ENCODE results near the gene DFFB.
"Not testable (repeated sequence)": the region's sequence is repeated elsewhere in the genome, so short reads cannot be mapped to it uniquely, and the experiment has no call there.

The DFFB gene

DNA sequence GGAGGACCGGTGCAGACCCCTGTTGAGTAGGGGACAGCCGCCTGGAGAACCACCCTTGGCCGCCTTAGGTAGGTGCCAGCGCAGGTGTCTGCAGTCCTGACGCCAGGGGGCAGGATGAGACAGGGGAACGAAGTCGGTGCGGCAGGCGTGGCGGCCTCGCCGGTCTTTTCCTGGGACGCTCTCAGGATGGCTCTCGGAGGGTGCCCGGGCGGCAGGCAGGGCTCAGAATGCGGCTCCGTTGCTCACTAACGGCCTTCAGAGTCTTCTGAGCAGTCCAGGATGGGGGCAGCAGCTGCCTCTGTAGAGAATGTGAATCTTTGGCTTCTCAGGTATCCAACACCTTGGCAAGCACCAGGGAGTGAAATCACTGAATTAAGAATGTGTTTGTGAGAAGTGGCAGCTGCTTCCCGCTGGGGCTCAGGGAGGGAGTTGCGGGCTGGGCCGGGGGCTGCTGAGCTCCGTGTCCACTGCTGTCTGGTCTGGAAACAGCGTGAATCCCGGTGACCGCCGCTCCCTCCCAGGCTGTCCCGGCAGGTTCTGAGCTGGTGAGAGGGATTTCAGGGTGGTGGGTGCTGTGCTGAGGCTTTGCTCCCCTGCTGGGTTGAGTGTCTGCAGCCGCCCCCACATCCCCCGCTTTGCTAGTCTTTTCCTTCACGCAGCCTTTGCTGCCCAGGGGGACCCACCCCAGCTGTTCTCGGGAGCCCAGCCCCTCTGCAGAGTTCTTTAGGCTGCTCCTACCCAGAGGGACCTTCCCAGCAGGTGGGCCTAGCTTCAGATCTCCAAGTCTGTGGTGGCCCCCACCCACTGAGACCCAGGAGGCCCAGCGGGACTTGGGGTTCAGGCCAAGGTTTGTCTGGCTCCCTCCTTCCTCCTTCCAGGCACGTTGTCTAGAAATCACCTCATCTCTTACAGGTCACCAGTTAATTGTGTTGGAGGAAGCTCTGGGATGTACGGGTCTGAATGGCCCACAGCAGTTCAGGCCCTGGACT lies 53.9 kb downstream of the DFFB start:
- peak; percentile 80 for DNase-seq

DNA sequence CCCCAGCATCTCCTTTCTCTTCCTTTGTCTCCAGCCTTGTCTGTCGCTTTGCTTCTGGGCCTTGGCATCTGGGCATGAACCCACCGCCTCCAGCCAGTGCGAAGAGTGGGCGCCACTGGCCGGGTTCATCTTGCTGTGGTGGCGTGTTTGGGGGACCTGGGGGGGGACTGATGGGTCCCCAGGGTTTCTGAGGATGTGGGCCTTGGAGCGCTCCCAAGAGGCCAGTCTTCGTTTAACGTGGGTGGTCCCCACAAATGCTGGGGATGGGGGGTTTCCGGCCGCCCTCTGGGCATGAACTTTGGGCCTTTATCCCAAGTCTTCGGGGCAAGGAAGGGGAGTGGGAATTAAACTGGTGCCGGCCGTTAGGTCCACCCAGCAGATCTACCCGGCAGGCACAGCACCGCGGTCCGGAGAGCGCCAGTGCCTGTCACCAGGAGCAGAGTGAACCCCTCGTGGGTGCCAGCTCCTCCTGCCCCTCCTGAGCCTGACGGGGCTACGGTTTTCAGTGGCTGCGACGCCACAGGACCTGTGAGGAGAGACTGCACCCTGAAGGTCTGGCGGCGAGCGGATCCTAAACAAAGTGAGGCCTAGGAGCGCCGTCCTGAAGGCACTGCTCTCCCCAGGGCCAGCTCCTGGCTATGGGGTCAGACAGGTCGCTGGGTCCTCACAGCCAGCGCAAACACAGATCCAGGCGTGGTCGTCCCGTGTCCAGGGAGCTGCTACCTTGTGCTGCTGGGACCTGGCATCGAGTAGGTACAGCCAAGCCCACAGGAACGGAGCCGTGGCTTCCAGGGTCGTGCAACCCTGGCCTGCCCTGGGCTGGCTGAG lies 54.9 kb downstream of the DFFB start:
- DNase-seq: no peak

DNA sequence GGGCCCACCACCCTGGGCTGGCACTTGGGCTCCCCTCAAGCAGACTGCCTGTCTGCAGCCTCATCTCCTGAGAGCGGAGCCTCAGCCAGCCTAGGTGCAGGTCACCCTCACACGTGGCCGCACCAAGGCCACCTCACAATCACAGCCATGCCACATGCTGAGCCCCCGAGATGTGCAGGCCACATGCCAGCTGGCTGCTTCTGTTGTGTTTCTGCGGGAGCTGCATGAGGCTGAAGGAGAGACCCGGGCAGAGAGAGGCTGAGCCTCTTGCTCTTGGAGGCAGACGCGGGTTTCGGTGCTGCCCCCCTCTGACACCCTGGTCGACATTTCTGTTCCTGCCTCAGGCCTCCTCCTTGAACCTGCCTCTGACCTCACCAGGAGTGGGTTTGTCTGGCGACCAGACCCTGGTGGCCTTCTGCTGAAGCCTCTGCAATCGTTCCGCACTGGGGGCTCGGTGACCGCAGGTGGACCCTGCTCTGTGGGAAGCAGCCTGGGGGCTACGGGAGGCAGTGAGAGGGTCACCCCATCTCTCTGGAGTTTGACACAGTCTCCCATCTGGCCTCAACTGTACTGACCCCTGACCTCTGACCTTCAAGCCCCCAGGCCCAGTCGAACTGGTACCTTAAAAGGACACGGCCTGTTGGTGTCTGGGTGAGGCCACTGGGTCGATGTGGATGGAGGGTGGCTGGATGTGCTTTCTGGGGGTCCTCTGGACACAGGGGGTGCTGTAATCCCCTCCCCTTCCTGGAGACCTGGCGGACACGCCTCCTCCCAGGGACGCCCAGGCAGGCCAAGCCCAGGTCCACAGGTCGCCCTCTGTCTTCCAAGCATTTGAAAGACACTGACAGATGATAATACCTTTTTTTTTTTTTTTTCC lies 55.8 kb downstream of the DFFB start:
- no peak for DNase-seq

DNA sequence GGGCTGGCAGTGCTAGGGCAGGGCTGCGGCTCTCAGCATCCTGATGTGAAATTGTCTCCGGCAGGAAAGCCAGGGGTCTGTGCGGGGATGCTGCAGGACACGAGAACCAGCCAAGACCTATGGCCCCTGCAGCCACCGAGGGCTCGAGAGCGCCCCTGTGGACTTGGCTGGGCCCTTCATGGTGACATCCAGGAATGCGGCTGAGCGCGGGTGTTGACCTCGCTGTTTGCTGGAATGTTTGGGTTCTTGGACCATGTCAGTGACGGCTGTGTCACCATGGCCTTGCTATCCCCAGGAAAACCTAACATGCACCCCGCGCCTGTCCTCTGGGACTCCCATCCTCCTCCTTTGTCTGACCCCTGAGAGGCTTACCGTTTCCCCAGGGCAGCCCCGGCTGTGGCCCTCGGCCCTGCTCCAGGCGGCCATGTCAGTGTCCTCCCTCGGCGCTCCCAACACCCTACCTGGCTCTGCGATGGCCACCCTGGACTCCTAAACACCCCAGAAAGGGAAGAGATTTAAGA lies 57.1 kb downstream of the DFFB start:
- DNase-seq: no peak

DNA sequence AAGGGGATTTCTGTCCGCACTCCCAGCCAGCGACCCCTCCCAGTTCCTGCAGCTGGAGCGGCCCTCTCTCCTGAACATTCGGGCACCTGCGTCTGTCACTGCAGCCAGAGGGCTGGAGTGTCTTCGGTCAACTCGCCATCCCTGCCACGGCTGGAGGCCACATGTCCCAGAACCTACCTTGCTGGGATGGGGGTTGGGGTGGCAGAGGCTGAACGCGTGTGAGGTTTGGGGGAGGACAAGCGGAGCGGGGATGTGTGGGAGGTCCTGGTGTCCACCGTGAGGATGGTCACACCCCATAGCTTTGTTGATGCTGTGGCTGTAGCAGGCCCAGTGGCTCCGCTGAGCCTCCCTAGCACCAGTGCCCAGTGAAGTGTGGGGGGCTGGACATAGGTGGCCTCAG lies 57.6 kb downstream of the DFFB start:
- DNase-seq: no peak

DNA sequence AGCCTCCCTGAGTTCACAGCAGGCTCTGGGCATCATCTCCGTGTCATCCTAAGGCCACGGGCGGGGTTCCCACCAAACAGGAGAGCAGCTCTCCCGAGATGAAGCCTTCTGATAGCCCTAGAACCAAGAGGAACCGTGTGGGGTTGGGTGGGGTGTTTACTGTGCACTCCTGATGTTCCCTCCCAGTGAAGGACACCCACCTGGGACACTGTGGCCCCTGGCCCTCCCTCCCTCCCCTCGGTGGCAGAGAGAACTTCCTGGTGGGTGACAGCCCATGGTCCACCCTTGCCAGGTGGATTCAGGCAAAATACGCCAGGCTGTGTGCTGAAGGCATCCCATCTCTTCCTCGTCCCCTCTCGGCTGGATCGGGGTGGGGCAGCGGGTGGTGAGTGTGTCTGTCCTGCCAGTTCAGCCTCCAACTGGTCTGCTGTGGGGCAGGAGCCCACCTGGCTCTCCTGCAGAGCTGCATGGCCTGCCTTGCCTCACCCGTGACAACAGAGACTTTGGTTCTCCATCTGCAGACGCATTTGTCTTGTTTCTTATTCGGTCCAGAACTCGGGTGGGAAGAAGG lies 58.4 kb downstream of the DFFB start:
- no peak for DNase-seq

DNA sequence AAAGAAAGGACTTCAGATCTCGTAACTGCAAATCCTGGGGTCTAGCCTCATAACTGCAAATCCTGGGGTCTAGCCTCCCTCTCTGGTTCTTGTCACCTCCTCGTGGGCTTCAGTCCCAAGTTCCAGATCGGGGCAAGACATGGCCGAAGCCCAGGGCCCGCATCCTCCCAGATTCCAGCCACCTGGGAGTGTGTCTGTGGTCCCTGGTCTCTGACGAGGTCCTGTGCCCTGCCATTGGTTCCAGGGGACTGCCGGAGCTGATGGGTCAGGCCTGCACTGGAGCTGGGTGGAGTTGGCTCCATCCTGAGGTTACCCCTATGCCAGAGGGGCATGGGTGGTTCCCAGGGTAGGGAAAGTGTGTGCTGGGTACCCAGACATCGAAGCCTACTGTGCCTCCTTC lies 60.5 kb downstream of the DFFB start:
- no peak for DNase-seq

DNA sequence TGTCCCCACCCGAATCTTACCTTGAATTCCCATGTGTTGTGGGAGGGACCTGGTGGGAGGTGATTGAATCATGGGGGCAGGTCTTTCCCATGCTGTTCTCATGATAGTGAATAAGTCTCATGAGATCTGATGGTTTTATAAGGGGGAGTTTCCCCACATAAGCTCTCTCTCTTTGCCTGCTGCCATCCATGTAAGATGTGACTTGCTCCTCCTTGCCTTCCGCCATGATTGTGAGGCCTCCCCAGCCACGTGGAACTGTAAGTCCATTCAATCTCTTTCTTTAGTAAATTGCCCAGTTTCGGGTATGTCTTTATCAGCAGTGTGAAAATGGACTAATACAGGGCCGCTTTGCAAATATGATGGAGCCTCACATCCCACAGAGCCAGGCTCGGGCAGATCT lies 61.1 kb downstream of the DFFB start:
- DNase-seq: not testable (repeated sequence)

DNA sequence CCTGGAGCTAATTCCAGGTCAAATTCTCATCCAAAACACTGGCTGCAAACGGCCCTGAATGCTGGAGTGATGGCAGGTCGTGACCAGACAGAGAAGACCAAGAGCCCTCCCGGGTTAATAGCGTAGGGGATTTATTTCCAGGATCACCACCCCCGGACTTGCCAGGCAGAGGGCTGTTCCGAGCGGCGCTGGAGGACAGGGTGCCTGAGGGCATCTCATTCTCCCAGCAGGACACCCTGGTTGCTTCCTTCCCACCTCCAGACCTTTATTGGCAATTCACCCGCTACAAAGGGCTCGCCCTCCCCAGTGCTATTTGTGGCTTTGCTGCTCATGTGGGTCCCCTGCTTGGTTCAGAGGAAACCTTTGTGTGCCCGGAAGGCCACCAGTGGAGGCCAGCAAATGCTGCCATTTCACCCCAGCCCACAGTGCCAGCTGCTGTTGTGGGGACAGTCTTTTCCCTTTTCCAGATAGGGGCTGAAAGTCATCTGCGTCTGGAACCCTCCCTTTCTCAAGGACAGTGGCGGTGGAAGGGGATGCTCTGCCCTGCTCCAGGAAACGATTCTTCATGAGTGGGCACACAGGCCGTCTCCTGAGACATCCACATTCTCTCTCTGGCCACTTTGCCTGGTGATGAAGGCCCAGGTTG lies 61.8 kb downstream of the DFFB start:
- no peak for DNase-seq

DNA sequence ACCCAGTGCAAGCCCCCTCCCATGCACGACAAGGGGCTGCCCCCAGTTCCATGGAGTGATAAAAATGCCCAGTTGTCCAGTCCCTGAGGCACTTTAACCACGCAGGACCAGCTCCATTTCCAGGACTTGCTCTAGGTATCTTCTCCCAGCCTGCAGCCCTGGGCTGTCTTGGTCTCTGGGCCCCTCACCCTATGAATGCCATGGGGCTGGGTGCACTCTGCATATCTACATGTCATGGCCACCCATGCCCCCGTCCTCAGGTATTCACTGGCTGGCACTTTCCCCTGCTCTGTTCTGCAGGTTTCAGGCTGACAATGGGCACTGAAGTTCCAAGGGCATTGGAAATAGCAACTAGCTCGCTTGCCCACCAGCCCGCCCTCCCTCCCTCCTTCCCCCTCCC lies 62.4 kb downstream of the DFFB start:
- DNase-seq: no peak

DNA sequence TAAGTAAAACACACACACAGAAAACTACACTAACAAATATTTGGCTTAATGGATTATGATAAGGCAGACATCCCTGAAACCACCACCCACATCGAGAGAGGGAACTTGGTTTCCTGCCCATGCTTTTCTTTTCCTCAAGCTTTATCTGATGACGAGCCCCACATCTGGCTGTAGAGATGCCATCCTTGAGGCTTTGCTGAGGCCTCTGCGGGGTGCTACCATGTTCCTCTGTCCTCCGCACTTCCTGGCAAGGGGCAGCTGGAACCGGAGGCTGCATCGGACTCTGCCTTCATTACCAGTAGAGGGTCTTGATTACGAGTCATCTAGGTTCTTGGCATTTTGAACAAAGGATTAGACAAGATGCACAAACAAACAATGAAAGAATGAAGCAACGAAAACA lies 64.5 kb downstream of the DFFB start:
- DNase-seq: no peak

DNA sequence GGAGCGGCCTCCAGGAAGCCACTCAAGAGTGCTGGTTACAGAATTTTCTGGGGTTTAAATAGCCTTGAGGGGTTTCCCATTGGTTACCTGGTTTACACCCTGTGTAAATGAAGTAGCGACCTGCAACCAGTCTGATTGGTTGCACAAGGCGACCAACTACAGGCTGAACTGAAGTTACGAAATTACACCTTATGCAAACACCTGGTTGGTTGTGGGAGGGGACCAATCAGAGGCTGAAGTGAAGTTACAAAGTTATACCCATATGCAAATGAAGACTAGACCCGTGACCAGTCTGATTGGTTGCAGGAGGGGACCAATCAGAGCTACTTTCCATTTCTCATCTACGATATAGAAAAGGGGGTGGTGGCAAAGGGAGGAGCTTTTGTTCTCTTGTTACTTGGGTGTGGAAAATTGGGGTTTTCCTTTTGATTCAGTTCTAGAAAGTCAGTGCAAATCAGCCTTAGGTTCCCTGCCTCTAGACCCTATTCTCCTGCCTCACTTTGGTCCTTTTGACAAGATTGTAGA lies 65.0 kb downstream of the DFFB start:
- DNase-seq: peak; percentile 15

DNA sequence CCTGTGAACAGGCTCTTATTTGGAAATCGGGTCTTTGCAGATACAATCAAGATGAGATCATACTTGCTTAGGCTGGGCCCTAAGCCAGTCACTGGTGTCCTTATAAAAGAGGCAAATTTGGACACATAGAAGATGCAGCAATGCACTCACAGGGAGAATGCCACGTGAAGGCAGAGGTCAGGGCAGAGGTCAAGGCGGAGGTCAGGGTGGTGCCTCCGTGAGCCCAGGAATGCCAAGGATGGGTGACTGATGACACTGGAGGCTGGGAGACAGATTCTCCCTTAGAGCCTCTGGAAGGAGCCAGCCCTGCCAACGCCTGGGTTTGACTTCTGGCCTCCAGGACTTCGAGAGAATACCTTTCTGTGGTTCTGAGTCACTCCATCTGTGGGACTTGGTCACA lies 65.6 kb downstream of the DFFB start:
- no peak for DNase-seq

DNA sequence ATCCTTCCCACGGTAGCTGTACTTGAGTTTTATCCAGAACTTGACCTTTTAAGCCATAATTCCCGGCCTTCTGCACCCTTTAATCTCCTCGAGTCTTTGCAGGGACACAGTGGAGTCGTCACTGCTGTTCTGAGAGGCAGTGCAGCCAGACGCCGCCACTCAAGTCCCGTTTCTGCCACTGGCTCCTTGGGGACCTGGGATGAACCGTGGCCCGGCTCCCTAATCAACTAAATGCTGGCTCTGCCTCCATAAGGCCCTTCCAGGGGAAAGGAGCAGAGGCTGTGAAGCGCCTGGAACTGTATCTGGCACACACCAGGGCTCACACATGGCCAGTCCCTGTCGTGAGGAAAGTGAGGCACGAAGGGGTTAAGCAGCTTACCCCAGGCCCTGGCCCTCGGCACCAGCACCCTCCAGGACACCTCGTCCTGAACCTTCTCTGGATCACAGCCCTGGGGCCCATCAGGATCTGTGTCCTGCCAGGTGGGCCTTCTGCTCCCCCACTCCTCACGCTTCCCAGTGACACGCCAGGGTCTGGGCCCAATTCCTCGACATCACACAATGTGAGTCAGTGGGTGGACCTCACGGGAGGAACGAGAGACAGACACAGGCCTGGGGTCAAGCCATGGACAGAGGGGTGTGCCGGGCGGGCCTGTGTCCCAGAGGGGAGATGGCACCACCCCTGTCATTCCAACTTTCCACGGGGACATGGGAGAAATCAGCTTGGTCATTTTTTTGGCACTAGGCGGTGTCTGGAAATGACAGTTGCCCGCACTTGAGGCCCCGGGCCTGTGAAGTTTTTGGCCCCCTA lies 66.3 kb downstream of the DFFB start:
- DNase-seq: no peak

DNA sequence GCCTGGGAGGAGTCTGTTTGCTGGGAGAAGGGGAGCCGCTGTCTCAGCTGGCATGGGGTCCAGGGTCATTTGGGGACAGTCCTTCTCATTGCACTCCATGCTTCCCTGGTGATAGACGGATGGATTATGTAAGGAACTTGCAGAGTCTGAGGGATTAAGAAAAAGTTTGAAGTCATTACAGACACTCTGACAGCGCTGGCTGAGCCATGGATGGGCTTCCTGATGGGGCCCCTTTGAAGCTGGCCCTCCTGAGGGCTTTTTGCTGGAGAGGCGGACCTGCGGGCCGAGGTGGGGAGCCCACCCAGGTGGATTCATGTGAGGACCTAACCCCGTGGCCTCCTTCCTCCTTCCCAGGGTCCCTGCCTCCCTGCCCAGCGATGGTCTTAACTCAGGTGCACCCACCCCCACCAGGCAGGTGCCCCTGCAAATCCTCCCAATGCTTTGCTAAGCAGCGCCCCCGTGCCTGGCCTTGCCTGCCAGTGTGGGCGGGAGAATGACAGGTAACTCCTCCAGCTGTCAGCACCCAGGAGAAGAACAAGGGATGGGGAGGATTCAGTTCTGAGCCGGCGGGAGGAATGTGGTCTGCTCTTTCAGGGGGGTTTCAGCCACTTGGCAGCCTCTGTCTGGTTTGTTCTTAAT lies 67.0 kb downstream of the DFFB start:
- no peak for DNase-seq

DNA sequence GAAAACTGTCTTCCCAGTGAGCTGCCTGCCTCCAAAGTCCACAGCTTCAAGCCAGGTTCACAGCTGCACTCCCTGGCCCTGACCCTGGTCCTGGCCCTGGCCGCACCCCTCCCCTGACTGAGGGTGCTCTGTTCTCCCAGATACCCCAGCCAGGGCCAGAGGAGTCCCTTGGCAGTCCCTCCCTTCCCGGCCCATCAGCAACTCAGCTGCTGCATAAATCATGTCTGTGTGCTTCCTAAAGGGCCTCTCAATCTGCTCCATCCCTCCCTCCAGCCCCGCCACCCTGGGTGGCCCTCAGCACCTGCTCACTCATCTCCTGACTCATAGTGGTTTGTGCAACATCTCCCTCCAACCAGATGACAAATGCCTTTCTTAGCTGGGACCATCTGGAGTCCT lies 67.5 kb downstream of the DFFB start:
- no peak for DNase-seq

DNA sequence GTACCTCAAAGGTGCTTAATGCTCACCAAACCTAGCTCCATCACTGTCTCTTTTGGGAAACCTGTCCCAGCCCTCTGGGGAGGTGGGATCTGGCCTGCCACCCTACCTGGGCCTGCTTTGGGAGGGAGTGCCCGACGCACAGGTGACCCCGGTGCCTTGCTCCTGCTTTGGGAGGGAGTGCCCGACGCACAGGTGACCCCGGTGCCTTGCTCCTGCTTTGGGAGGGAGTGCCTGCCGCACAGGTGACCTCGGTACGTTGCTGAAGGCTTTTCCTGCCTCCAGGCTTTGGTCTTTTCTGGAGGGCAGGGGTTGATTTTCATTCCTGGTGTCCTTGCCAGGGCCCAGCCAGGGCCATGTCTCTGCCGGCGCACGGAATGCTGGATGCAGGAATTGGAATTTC lies 68.0 kb downstream of the DFFB start:
- DNase-seq: no peak

DNA sequence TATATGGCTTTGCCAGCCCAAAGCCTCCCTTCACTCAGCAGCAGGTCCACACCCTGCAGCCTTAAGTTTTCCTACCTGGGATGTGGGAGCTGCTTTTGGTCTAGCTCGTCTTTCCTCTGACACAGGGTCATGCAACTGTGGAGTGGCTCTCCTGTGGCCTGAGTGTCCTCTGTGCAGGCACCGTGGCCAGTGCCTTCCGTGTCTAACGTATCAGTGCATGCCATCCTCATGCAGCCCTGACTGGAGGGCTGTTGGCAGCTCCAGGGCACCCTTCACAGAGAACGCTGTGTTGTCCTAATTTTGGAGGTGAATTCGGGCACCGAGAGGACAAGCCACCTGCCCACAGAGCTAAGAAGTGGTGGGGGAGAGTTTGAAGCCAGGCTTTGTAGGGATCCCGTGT lies 68.5 kb downstream of the DFFB start:
- no peak for DNase-seq

DNA sequence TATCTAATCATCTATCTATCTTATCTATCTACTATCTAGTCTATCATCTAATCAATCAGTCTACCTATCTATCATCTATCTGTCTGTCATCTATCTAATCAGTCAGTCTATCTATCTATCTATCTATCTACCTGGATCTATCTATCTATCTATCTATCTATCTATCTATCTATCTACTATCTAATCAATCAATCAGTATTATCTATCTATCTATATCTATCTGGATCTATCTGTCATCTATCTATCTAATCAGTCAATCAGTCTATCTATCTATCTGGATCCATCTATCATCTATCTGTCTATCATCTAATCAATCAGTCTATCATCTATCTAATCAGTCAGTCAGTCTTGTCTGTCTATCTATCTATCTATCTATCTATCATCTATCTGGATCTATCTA lies 69.7 kb downstream of the DFFB start:
- no peak for DNase-seq

DNA sequence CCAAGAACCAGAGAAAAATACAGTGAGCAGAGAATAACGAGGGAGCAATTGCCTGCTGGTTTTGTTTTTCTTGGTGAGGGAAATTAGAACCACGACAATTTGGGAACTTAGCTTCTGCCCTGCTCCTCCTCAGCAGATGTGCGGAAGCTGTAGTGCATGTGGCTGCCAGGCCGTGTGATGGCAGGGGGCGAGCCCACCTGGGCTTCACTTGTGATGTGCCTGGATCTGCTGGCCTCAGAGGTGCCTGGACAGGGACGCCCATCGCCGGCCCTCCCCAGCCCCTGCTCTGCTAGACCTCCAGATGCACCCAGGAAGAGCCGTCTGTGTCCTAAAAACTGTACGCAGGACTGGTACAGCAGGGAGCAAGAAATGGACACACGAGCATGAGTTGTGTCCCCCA lies 71.3 kb downstream of the DFFB start:
- DNase-seq: no peak
